Measurements from ENCODE around the gene REPIN1.

The REPIN1 gene

DNA sequence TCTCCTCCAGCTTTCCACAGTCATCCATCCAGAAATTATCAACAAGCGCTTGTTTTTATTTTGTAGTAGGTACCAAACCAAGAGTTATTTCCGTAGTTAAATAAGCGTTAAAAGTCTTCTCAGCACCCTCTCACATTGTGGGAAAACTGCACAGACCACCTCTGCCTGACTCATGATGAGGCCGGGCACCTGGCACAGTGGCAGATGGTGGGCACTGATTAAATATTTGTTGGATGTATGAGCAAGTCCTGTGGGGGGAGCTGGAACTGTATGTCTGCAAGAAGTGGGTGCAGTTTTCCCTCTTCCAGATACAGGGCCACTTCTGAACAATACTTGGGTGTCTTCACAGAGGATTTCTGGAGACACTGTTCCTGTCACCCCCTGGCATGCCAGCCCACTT is 5.3 kb upstream of the REPIN1 start:
- Mint-ChIP-seq H3K27me3 (no peaks in the 10 kb centered on the region), H3K27ac (no peak overlapping the region), H3K4me3 (no peak overlapping the region), H3K9me3 (no peaks in the 10 kb centered on the region), H3K36me3 (no peaks in the 10 kb centered on the region), H3K4me1 (peaks cover 55% of the 10 kb centered on the region)

DNA sequence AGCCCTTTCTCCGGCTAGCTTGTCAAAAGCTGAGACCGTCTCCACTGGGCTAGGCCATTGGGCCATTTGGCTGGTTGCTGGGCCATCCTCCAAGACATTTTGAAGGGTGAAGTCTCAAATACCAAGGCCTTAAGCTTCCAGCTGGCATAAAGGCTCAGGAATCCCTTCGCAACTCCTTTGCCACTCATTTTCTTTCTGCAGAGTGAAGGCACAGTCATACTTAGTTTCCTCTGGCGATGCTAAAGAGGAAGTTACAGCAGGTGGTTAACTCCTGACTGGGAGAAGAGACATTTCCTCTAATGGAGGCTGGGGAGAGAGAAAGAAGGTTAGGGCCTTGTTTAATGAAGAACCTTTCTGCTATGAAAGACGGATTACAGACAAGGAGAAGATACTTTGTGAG is 4.8 kb upstream of the REPIN1 start:
- peaks cover 50% of the 10 kb centered on the region for H3K4me1 Mint-ChIP-seq

DNA sequence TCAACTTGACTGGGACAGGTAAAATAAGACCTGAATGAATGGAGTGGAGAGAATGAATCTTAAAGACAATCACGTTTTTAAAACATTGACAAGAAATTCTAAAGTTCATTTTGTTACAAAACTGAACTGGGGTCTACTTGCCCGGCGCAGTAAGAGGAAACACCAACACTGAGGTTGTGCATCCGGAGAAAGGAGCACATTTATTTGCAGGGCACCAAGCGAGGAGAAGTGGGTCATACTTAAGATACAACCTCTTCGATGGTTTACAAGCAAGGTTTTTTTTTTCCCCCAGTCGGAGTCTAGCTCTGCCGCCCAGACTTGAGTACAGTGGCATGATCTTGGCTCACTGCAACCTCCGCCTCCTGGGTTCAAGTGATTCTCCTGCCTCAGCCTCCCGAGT is 3.4 kb upstream of the REPIN1 start:
- no peaks in the 10 kb centered on the region for H3K36me3 Mint-ChIP-seq

More for the DNA sequence above, 4.8 kb upstream of the REPIN1 start:
- H3K27me3 Mint-ChIP-seq: no peaks in the 10 kb centered on the region
- H3K4me3 Mint-ChIP-seq: no peak overlapping the region
- peak overlapping the region; percentile 76 for H3K27ac Mint-ChIP-seq
- H3K9me3 Mint-ChIP-seq: no peaks in the 10 kb centered on the region
- H3K36me3 Mint-ChIP-seq: no peaks in the 10 kb centered on the region

DNA sequence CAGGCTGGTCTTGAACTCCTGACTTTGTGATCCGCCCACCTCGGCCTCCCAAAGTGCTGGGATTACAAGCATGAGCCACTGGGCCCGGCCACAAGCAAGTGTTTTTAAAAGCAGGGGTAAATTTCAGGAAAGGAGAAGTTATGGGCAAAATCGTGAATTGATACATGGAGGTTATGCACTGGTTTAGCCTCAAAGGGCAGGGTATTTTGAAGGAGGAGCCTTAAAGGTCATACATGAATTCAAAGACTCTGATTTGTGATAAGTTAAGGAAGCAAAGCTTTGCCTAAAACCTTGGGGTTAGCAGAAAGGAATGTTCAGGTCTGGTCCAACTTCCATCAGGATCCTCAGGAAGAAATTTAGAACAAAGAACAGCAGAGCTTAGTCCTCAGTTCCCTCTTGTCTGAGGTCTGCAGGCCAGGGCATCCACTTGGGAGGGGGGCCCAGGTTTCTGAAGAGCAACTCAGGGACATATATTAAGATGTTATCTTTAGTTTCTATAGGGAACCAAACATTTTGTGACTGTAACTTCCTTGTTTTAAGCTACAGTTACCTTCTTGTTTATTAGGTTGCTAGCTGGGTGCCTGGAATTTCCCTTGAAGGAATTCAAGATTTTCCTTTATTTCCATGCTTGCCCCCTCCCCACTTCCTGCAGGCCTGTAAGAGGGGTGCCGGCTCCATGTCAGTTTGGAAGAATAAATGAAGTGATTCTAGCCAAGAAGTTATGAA is 2.8 kb upstream of the REPIN1 start:
- Mint-ChIP-seq H3K4me1 (peaks cover 54% of the 10 kb centered on the region), H3K36me3 (no peaks in the 10 kb centered on the region), H3K9me3 (no peaks in the 10 kb centered on the region), H3K27ac (peak overlapping the region; percentile 81), H3K4me3 (peak overlapping the region; percentile 36), H3K27me3 (no peaks in the 10 kb centered on the region)

More for the DNA sequence above, 3.4 kb upstream of the REPIN1 start:
- H3K9me3 Mint-ChIP-seq: no peaks in the 10 kb centered on the region
- no peak overlapping the region for H3K4me3 Mint-ChIP-seq
- peaks cover 49% of the 10 kb centered on the region for H3K4me1 Mint-ChIP-seq
- H3K27ac Mint-ChIP-seq: peak overlapping the region; percentile 81
- no peaks in the 10 kb centered on the region for H3K27me3 Mint-ChIP-seq

DNA sequence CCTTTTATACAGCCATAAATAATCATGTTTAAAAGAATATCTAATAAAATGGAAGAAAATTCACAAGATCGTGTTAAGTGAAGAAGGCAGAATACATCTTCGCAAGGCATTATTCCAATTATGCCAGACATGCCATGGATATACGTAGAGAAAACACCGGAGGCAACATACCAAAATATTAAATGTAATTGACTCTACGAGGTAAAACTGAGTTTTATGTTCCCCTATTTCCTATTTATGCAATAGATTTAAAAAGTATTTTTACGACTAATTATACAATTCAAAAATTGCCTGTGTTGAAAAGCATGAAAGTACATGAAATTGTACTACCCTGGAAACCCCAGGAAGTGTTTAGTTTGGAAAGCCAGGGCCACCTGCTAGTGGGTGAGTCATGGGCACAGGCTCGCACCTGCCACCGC is 936 bp upstream of the REPIN1 start:
- Mint-ChIP-seq H3K27ac (peak overlapping the region; percentile 100), H3K27me3 (no peaks in the 10 kb centered on the region), H3K4me3 (peak overlapping the region; percentile 97), H3K4me1 (peaks cover 53% of the 10 kb centered on the region), H3K9me3 (no peaks in the 10 kb centered on the region), H3K36me3 (no peaks in the 10 kb centered on the region)

DNA sequence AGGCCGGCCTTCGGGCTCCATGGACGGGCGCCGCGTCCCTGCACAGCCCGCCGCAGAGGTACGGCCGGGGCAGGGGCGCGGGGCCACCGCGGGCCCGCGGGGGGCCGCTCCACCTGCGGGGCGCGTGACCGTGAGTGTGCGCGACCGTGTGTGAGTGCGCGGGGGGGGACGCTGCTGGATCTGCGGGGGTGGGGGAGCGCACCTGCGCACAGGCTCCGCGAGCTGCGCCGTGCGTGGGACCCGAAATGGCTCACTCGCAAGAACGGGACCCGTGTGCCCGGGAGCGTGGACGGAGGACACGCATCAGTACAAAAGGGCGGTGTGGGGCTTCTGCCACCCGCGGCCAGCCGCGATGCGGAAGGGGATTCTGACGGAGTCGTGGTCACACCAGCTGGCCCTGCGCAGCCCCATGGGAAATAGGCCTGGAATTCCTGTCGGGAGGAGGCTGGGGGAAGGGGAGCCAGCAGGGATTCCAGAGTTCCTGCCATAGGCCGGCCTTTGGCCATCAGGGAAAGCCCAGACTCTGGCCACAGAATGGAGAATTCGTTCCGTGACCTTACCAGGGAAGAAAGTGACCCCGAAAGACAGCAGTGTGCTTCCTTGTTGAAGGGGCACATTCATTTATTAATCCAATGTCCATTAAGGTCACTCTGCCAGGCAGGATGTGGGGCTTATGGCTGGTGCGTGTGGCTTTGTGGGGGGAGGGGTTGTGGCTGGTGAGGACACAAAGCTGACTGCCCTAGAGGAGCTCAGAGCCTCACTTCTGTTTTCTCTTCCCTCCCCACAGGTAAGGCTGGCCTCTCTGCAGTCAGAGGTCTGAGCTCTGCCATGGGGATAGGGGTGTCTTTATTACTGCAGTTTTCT is 494 bp downstream of the REPIN1 start:
- H3K9me3 Mint-ChIP-seq: no peaks in the 10 kb centered on the region
- H3K27ac Mint-ChIP-seq: peak overlapping the region; percentile 99
- H3K36me3 Mint-ChIP-seq: no peaks in the 10 kb centered on the region
- H3K27me3 Mint-ChIP-seq: no peaks in the 10 kb centered on the region
- H3K4me3 Mint-ChIP-seq: peak overlapping the region; percentile 96
- H3K4me1 Mint-ChIP-seq: peaks cover 59% of the 10 kb centered on the region

DNA sequence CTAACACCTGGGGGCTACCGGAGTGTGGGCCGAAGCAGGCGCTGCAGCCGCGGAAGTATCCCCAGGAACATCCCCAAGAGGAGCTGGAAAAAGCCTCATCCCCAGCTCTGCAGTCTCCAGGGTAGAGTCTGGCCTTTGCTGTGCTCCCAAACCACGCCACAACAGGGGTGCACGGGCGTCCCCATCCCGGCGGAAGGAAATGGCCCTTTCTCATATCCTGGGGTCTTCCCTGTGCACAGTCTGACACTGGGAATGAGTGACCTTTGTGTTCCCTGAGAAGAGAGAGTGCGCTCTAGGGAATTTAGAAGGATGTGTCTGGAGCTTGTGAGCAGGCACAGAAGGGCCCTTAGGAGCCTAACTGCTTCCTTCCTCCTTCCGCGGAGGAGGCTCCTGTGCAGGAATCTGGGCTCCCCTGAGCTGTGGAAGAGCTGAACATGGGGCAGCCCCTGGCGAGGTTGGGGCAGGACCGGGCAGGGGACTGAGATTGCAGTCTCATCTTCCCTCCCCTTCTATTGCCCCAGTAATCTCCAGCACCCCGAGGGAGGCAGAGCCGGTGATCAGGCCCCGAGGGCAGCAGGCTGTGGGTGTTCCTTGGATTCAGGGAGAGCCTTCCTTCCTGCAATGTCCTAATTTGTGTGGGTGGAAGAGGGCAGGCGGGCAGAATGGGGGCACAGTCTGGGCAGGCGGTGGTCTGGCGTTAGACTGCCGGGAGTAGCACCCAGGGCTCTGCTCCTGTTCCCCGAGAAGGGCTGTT is 1.3 kb downstream of the REPIN1 start:
- Mint-ChIP-seq H3K27ac (peak overlapping the region; percentile 99), H3K27me3 (no peaks in the 10 kb centered on the region), H3K4me1 (peaks cover 61% of the 10 kb centered on the region), H3K36me3 (no peaks in the 10 kb centered on the region), H3K4me3 (peak overlapping the region; percentile 96), H3K9me3 (no peaks in the 10 kb centered on the region)

DNA sequence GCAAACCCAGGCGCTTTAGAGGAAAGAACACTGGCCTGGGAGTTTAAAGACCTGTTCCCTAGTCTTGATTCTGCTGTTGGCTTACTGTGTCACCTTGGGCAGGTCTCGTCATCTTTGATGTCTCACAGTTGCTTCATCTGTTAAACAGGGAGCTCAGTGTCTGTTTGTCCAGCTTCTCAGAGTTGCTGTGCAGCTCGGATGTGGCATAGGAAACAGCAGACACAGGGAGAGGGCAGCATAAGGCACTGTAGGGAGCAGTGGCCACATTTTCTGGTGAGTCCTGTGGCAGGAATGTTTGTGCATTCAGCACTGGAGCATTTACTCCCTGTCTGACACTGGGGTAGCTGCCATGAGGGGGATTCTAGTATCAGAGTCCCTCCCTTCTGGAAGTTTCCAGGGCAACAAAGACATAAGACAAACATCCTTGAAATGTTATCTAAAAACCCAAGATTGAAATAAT is 2.0 kb downstream of the REPIN1 start:
- Mint-ChIP-seq H3K4me1 (peaks cover 65% of the 10 kb centered on the region), H3K9me3 (no peaks in the 10 kb centered on the region), H3K27ac (peak overlapping the region; percentile 38), H3K27me3 (no peaks in the 10 kb centered on the region), H3K4me3 (peak overlapping the region; percentile 96), H3K36me3 (peaks cover under 1% of the 10 kb centered on the region)

DNA sequence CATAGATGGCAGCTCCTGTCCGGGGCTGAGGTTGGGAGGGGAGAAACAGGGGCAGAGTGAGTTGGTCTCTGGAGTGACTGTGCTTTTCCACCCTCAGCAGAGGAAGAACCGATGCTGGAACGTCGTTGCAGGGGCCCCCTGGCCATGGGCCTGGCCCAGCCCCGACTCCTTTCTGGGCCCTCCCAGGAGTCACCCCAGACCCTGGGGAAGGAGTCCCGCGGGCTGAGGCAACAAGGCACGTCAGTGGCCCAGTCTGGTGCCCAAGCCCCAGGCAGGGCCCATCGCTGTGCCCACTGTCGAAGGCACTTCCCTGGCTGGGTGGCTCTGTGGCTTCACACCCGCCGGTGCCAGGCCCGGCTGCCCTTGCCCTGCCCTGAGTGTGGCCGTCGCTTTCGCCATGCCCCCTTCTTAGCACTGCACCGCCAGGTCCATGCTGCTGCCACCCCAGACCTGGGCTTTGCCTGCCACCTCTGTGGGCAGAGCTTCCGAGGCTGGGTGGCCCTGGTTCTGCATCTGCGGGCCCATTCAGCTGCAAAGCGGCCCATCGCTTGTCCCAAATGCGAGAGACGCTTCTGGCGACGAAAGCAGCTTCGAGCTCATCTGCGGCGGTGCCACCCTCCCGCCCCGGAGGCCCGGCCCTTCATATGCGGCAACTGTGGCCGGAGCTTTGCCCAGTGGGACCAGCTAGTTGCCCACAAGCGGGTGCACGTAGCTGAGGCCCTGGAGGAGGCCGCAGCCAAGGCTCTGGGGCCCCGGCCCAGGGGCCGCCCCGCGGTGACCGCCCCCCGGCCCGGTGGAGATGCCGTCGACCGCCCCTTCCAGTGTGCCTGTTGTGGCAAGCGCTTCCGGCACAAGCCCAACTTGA is 2.7 kb downstream of the REPIN1 start:
- peak overlapping the region; percentile 38 for H3K27ac Mint-ChIP-seq
- peaks cover 65% of the 10 kb centered on the region for H3K4me1 Mint-ChIP-seq

DNA sequence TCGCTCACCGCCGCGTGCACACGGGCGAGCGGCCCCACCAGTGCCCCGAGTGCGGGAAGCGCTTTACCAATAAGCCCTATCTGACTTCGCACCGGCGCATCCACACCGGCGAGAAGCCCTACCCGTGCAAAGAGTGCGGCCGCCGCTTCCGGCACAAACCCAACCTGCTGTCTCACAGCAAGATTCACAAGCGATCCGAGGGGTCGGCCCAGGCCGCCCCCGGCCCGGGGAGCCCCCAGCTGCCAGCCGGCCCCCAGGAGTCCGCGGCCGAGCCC is 3.3 kb downstream of the REPIN1 start:
- H3K36me3 Mint-ChIP-seq: peaks cover 2% of the 10 kb centered on the region
- H3K27me3 Mint-ChIP-seq: no peaks in the 10 kb centered on the region
- no peaks in the 10 kb centered on the region for H3K9me3 Mint-ChIP-seq
- H3K4me3 Mint-ChIP-seq: no peak overlapping the region
- peaks cover 67% of the 10 kb centered on the region for H3K4me1 Mint-ChIP-seq
- no peak overlapping the region for H3K27ac Mint-ChIP-seq

More for the DNA sequence above, 2.7 kb downstream of the REPIN1 start:
- no peaks in the 10 kb centered on the region for H3K27me3 Mint-ChIP-seq
- no peak overlapping the region for H3K4me3 Mint-ChIP-seq
- no peaks in the 10 kb centered on the region for H3K9me3 Mint-ChIP-seq
- H3K36me3 Mint-ChIP-seq: peaks cover 2% of the 10 kb centered on the region

DNA sequence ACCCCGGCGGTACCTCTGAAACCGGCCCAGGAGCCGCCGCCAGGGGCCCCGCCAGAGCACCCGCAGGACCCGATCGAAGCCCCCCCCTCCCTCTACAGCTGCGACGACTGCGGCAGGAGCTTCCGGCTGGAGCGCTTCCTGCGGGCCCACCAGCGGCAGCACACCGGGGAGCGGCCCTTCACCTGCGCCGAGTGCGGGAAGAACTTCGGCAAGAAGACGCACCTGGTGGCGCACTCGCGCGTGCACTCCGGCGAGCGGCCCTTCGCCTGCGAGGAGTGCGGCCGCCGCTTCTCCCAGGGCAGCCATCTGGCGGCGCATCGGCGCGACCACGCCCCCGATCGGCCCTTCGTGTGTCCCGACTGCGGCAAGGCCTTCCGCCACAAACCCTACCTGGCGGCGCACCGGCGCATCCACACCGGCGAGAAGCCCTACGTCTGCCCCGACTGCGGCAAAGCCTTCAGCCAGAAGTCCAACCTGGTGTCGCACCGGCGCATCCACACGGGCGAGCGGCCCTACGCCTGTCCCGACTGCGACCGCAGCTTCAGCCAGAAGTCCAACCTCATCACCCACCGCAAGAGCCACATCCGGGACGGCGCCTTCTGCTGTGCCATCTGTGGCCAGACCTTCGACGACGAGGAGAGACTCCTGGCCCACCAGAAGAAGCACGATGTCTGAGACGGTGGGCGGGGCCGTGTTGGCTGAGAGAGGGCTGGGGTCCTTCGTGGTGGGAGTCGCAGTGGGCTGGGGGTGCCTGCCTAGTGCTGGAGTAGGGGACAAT is 3.8 kb downstream of the REPIN1 start:
- Mint-ChIP-seq H3K4me1 (peaks cover 66% of the 10 kb centered on the region), H3K36me3 (peaks cover 2% of the 10 kb centered on the region), H3K4me3 (no peak overlapping the region), H3K27ac (no peak overlapping the region), H3K9me3 (no peaks in the 10 kb centered on the region), H3K27me3 (no peaks in the 10 kb centered on the region)

DNA sequence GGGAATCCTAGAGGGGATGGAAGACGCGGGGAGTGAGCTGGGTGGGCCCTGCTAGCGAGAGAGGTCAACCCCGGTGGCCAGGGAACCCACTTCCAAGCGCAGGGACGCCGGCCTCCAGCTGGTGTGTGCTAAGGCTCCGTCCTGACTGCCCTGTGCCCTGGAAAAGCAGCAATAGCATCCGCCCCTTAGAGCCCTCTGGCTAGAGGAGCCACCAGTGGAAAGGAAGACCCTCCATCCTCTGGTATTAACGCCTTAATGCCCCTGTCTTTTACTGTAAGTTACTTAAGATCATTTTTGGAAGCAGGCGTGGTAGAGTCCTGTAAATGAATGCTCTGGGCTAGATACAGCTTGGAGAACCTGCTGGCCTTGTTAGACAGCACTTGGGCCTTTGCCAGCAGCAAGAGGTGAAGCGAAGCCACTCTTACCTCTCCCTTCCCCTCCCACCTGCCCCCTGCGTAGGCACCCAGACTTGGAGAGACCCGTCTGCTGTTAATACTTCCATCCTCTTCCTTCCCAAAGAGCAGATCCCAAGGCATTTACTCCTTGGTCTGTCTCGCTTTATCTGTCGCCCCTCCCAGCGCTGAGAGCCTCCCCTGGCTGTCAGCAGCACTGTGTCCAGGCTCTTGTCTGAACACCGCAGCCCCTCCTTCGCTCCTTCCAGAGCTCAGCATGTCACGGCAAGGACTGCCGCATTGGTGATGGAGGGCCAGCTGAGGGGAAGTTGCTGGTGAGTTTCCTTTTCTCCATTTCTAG is 4.6 kb downstream of the REPIN1 start:
- no peak overlapping the region for H3K4me3 Mint-ChIP-seq
- H3K9me3 Mint-ChIP-seq: no peaks in the 10 kb centered on the region
- H3K27ac Mint-ChIP-seq: peak overlapping the region; percentile 59
- no peaks in the 10 kb centered on the region for H3K27me3 Mint-ChIP-seq
- H3K36me3 Mint-ChIP-seq: peaks cover 2% of the 10 kb centered on the region
- H3K4me1 Mint-ChIP-seq: peaks cover 68% of the 10 kb centered on the region

DNA sequence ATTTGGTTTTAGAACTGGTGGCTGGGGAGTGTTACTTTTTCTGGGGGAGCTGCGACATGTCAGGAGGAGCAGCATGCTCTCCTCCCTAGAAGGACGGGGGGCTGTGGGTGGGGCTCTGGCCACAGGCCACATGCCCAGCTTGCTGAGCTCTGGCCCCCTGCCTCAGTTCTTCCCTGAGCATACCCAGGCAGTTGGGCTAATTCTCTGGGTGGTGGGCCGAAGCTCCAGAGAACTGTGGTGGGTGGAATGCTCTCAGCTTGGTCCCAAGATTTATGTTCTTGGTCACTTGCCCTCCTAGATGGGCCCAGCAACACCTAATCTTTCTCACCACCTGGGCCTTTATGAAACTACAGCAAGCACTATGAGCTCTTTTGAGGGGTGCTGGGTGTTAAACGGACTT is 5.4 kb downstream of the REPIN1 start:
- H3K9me3 Mint-ChIP-seq: no peaks in the 10 kb centered on the region
- peaks cover 2% of the 10 kb centered on the region for H3K36me3 Mint-ChIP-seq
- no peak overlapping the region for H3K4me3 Mint-ChIP-seq
- peak overlapping the region; percentile 59 for H3K27ac Mint-ChIP-seq
- peaks cover 68% of the 10 kb centered on the region for H3K4me1 Mint-ChIP-seq
- H3K27me3 Mint-ChIP-seq: no peaks in the 10 kb centered on the region

DNA sequence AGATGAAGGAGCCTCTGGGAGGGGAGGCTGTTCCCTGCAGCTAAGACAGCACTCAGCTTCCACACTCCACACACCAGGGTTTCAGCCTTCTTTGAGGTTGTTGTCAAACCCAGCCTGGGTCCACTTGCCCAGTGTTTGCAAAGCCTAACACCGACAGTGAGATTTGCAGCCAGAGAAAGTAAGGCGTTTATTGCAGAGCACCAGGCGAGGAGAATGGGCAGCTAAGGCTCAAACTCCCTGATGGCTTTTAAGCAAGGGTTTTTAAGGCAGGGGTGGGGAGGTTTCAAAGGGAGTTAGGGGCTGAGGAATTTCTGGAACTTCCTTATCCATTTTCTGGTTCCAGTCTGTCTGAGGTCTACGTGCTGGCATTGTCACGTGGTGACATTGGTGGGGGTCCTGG is 5.8 kb downstream of the REPIN1 start:
- H3K27ac Mint-ChIP-seq: no peak overlapping the region
- peaks cover 65% of the 10 kb centered on the region for H3K4me1 Mint-ChIP-seq
- H3K9me3 Mint-ChIP-seq: no peaks in the 10 kb centered on the region
- H3K4me3 Mint-ChIP-seq: no peak overlapping the region
- H3K27me3 Mint-ChIP-seq: no peaks in the 10 kb centered on the region
- H3K36me3 Mint-ChIP-seq: peaks cover 2% of the 10 kb centered on the region

Measured in activated naive CD4-positive, alpha-beta T cell treated with anti-CD3 and anti-CD28 coated beads, Interleukin-2, amount 50 U/mL, for 24 hours (primary cell).